Left cardiac atrium (tissue), 4 donors: ENCODE measurements around the gene PTGFRN. TPM values are rescaled to one million over a fixed set of nuclear protein-coding genes. Genes with fewer than 3 reads are reported as not detected.
A peak's percentile ranks its signal among the peaks of the same experiment; 100 is the strongest.

Experiments used
- ATAC-seq, 2 donors: fragments of 200-7000 bp; cut with Tn5 transposase; one replicate each; pipeline ENCODE4 v1.9.1; 2020; ENCODE audit warnings: mild to moderate bottlenecking in 2 of 2, moderate library complexity in 2 of 2
- DNase-seq: peaks from one replicate; pipeline ENCODE4 v3.0.0-alpha.2; 2020
- intact Hi-C, 2 donors: fragments of 100-400 bp; cut with DNase I; formaldehyde crosslinking; loops; one replicate each; pipeline versions ENCODE4 v1.14.1 to v1.15.1; 2022 to 2023
- total RNA-seq, 2 donors: library from RNA; stranded (reverse); fragmentation: NEBNext Ultra II Directional; extraction: Animal tissue kit (Norgen Biotek cat#: 25700); gene quantifications; one replicate each; pipeline ENCODE4 v1.2.1, GENCODE V29; 2021
- donor health status: DM: no; HTN: yes; CAD: no.
- donor health status: DM: no; HTN: yes; CAD: no; lungs with severe emphysema.
- donor health status: DM: yes; HTN: yes; CAD: no.
- donor health status: Dilated cardiomyopathy.

Gene PTGFRN
- total RNA-seq, 2 donors from 2014 or later, result 159 to 179 TPM

- peak in 1 of 2 donors; percentile 2 for ATAC-seq
- no peak for DNase-seq
- intact Hi-C loops, result no loop called here
These were observed 1.5 kb downstream of the PTGFRN start for GRCh38 chr1:116911188-116911553.

GRCh38 chr1:116911779-116912469 is 2.2 kb downstream of the PTGFRN start:
- intact Hi-C loops, result no loop called here
- no peak for ATAC-seq

GRCh38 chr1:116912846-116913245 is 3.1 kb downstream of the PTGFRN start:
- intact Hi-C loops, result no loop called here
- no peak for DNase-seq
- ATAC-seq, result no peak

More at GRCh38 chr1:116911779-116912469, 2.2 kb downstream of the PTGFRN start:
- no peak for DNase-seq

GRCh38 chr1:116913941-116914340 is 4.2 kb downstream of the PTGFRN start:
- intact Hi-C loops, result no loop called here
- DNase-seq, result no peak
- no peak for ATAC-seq

GRCh38 chr1:116914667-116915066 is 5.0 kb downstream of the PTGFRN start:
- DNase-seq, result no peak
- intact Hi-C loops, result loop anchor here in 1 of 2 donors (5.0 kb wide), 2 partner anchors 38 to 73 kb away; no protein-coding TSS in a partner anchor
- ATAC-seq, result no peak

- intact Hi-C loops, result loop anchor here in 1 of 2 donors (5.0 kb wide), 2 partner anchors 37 to 72 kb away; no protein-coding TSS in a partner anchor
- DNase-seq, result no peak
- peak; percentile 50 to 57 for ATAC-seq
These were observed 5.5 kb downstream of the PTGFRN start for GRCh38 chr1:116915086-116915661.

GRCh38 chr1:116916002-116916401 is 6.3 kb downstream of the PTGFRN start:
- no peak for ATAC-seq
- intact Hi-C loops, result loop anchor here in 1 of 2 donors (5.0 kb wide), 2 partner anchors 36 to 71 kb away; no protein-coding TSS in a partner anchor
- no peak for DNase-seq

- DNase-seq (no peak), ATAC-seq (peak in 1 of 2 donors; percentile 52)
- intact Hi-C loops, result loop anchor here in 1 of 2 donors (5.0 kb wide), 2 partner anchors 36 to 71 kb away; no protein-coding TSS in a partner anchor
These were observed 7.1 kb downstream of the PTGFRN start for GRCh38 chr1:116916533-116917445.

- intact Hi-C loops, result loop anchor here in 1 of 2 donors (5.0 kb wide), 2 partner anchors 33 to 68 kb away; no protein-coding TSS in a partner anchor
- ATAC-seq (no peak), DNase-seq (no peak)
These were observed 9.1 kb downstream of the PTGFRN start for GRCh38 chr1:116918714-116919357.

- ATAC-seq, result no peak
- no peak for DNase-seq
- intact Hi-C loops, result loop anchor here in 1 of 2 donors (5.0 kb wide), 2 partner anchors 32 to 67 kb away; no protein-coding TSS in a partner anchor
These were observed 10.1 kb downstream of the PTGFRN start for GRCh38 chr1:116919802-116920201.

GRCh38 chr1:116920211-116920610 is 10.5 kb downstream of the PTGFRN start:
- ATAC-seq (no peak), DNase-seq (no peak)
- intact Hi-C loops, result no loop called here

GRCh38 chr1:116921301-116921885 is 11.7 kb downstream of the PTGFRN start:
- intact Hi-C loops, result no loop called here
- DNase-seq, result no peak
- ATAC-seq, result no peak

GRCh38 chr1:116921937-116922336 is 12.2 kb downstream of the PTGFRN start:
- intact Hi-C loops, result no loop called here
- DNase-seq (peak; percentile 34), ATAC-seq (peak in 1 of 2 donors; percentile 45)

GRCh38 chr1:116923421-116923820 is 13.7 kb downstream of the PTGFRN start:
- DNase-seq, result no peak
- ATAC-seq, result peak in 1 of 2 donors; percentile 62
- intact Hi-C loops, result no loop called here

GRCh38 chr1:116927049-116927798 is 17.5 kb downstream of the PTGFRN start:
- intact Hi-C loops, result no loop called here
- no peak for ATAC-seq

GRCh38 chr1:116929961-116930592 is 20.4 kb downstream of the PTGFRN start:
- intact Hi-C loops, result no loop called here
- DNase-seq (no peak), ATAC-seq (peak in 1 of 2 donors; percentile 12)

More at GRCh38 chr1:116927049-116927798, 17.5 kb downstream of the PTGFRN start:
- no peak for DNase-seq
